HCT116 (cell line): ENCODE measurements around the gene KCNMB4. TPM values are rescaled to one million over a fixed set of nuclear protein-coding genes. Genes with fewer than 3 reads are reported as not detected.

Source experiments
- ATAC-seq: fragments of 200-7000 bp; cut with Tn5 transposase; 2 replicates; pipeline ENCODE4 v1.9.1; 2020; ENCODE audit warnings: mild to moderate bottlenecking, moderate library complexity
- BruUV-seq: library from RNA; stranded (reverse); fragments of 400-500 nt; replicated peaks from 2 replicates; lab custom pipeline; 2021; lab: Mats Ljungman, UMichigan
- CTCF ChIA-PET: fragments of 300-600 bp; sonication (Branson Sonifier 250); formaldehyde crosslinking; loops from one replicate; lab custom pipeline; 2021; ENCODE audit warnings: antibody characterized with exemption; lab: Charles Lee
- POLR2A ChIA-PET: fragments of 300-600, 350-600 bp; sonication (Branson Sonifier 250); formaldehyde crosslinking; loops from one replicate; lab custom pipeline; 2021; ENCODE audit warnings: antibody characterized with exemption; lab: Charles Lee
- RAD21 ChIA-PET, 2 experiments: fragments of 300-600 bp; sonication (Branson Sonifier 250); formaldehyde crosslinking; loops; one replicate each; lab custom pipeline; 2023; ENCODE audit warnings: low total read pairs in 2 of 2; ENCODE audit not compliant: uncharacterized antibody in 2 of 2, unreplicated experiment in 2 of 2, low non-redundant PET in 1 of 2; lab: Charles Lee
- DNase-seq: peaks from one replicate; pipeline ENCODE4 v3.0.0-alpha.2; 2010; ENCODE audit warnings: low read depth, low spot score
- H2AFZ ChIP-seq: fragments of 200-600 bp; shearing (Covaris generic), sonication (generic); 2 replicates; pipeline ENCODE4 v1.6.1; 2017; ENCODE audit warnings: low read depth, mixed run types, mixed read lengths, antibody characterized with exemption, low read length; ENCODE audit not compliant: poor library complexity, severe bottlenecking
- H3K27ac ChIP-seq: 2 replicates; pipeline ENCODE4 v1.5.1; 2012; ENCODE audit warnings: low read depth, low read length
- H3K27me3 ChIP-seq: fragments of 200-600 bp; sonication (generic); 2 replicates; pipeline ENCODE4 v1.6.1; 2016; ENCODE audit warnings: mixed run types, low read length, mixed read lengths; ENCODE audit not compliant: insufficient read depth
- H3K36me3 ChIP-seq, 2 experiments: fragments of 200-500 bp in 1 of 2; fragments of 200-600 bp in 1 of 2; sonication (Bioruptor generic) in 1 of 2; sonication (generic) in 1 of 2; 2 replicates each; pipeline versions ENCODE4 v1.5.1 to v1.6.1; 2014 to 2016; ENCODE audit warnings: low read length in 2 of 2, inconsistent platforms in 1 of 2, mixed read lengths in 1 of 2, mixed run types in 1 of 2; ENCODE audit not compliant: insufficient read depth in 2 of 2, control insufficient read depth in 1 of 2
- H3K4me1 ChIP-seq, 2 experiments: fragments of 200-600 bp in 1 of 2; sonication (generic) in 1 of 2; 2 replicates each; pipeline versions ENCODE4 v1.5.1 to v1.6.1; 2012 to 2017; ENCODE audit warnings: low read length in 2 of 2, inconsistent platforms in 1 of 2, mild to moderate bottlenecking in 1 of 2, mixed read lengths in 1 of 2, mixed run types in 1 of 2, moderate library complexity in 1 of 2; ENCODE audit not compliant: insufficient read depth in 2 of 2, control insufficient read depth in 1 of 2
- H3K4me2 ChIP-seq: fragments of 200-600 bp; sonication (generic); 2 replicates; pipeline ENCODE4 v1.6.1; 2017; ENCODE audit warnings: mixed run types, low read length, mixed read lengths
- H3K4me3 ChIP-seq, 2 experiments: fragments of 200-600 bp in 1 of 2; sonication (generic) in 1 of 2; replicated peaks in 1 of 2; 2 replicates each; pipeline ENCODE4 v1.5.1; 2011 to 2016; ENCODE audit warnings: low read length in 2 of 2, control low read depth in 1 of 2, low read depth in 1 of 2, mild to moderate bottlenecking in 1 of 2, mixed read lengths in 1 of 2, mixed run types in 1 of 2
- H3K79me2 ChIP-seq: fragments of 200-600 bp; sonication (generic); 2 replicates; pipeline ENCODE4 v1.6.1; 2017; ENCODE audit warnings: mild to moderate bottlenecking, mixed run types, low read length, moderate library complexity, mixed read lengths; ENCODE audit not compliant: insufficient read depth
- H3K9ac ChIP-seq: fragments of 200-600 bp; sonication (generic); 2 replicates; pipeline ENCODE4 v1.6.1; 2016; ENCODE audit warnings: low read length, mixed read lengths
- H3K9me2 ChIP-seq: fragments of 200-600 bp; sonication (generic), shearing (Covaris generic); 2 replicates; pipeline ENCODE4 v1.6.1; 2017; ENCODE audit warnings: mixed run types, mild to moderate bottlenecking, moderate library complexity; ENCODE audit not compliant: insufficient read depth
- H3K9me3 ChIP-seq, 2 experiments: fragments of 200-500 bp in 1 of 2; fragments of 200-600 bp in 1 of 2; sonication (Bioruptor generic) in 1 of 2; sonication (generic) in 1 of 2; 2 replicates each; pipeline ENCODE4 v1.6.1; 2014 to 2017; ENCODE audit warnings: low read length in 2 of 2, mixed read lengths in 2 of 2, inconsistent platforms in 1 of 2, low read depth in 1 of 2, mild to moderate bottlenecking in 1 of 2, mixed run types in 1 of 2, moderate library complexity in 1 of 2; ENCODE audit not compliant: control insufficient read depth in 1 of 2, insufficient read depth in 1 of 2
- H4K20me1 ChIP-seq: fragments of 200-600 bp; sonication (generic), shearing (Covaris generic); 2 replicates; pipeline ENCODE4 v1.6.1; 2017; ENCODE audit warnings: mixed run types, mild to moderate bottlenecking, moderate library complexity; ENCODE audit not compliant: insufficient read depth
- EZH2 ChIP-seq: fragments of 200-600 bp; sonication (generic); IDR thresholded peaks from 2 replicates; pipeline ENCODE4 v1.6.1; 2017; ENCODE audit warnings: antibody characterized with exemption, mixed run types
- FOSL1 ChIP-seq: IDR thresholded peaks from 2 replicates; pipeline ENCODE4 v1.6.1; 2012; ENCODE audit warnings: low read depth
- JUND ChIP-seq: IDR thresholded peaks from 2 replicates; pipeline ENCODE4 v1.6.1; 2012
- POLR2A ChIP-seq: IDR thresholded peaks from 2 replicates; pipeline ENCODE4 v1.7.0; 2011; ENCODE audit warnings: borderline replicate concordance; ENCODE audit not compliant: insufficient read depth, insufficient read length; ENCODE audit errors: extremely low read depth
- SIN3A ChIP-seq: IDR thresholded peaks from 2 replicates; pipeline ENCODE4 v1.6.1; 2012; ENCODE audit warnings: low read depth
- SRF ChIP-seq: IDR thresholded peaks from 2 replicates; pipeline ENCODE4 v1.6.1; 2012; ENCODE audit warnings: low read depth
- ZFX ChIP-seq: fragments of 450-650 bp; IDR thresholded peaks from 2 replicates; pipeline ENCODE4 v1.6.1; 2017
- ZNF274 ChIP-seq: fragments of 200-500 bp; sonication (Bioruptor generic); IDR thresholded peaks from 2 replicates; pipeline ENCODE4 v1.6.1; 2014; ENCODE audit warnings: mild to moderate bottlenecking, low read depth, low read length, inconsistent platforms
- intact Hi-C: fragments of 100-400 bp; cut with micrococcal nuclease; formaldehyde crosslinking; loops from 2 replicates; pipeline ENCODE4 v1.10.0; 2022
- total RNA-seq: library from RNA; stranded (reverse); gene quantifications from one replicate; pipeline ENCODE4 v1.2.1, GENCODE V29; 2021; ENCODE audit not compliant: unreplicated experiment

The KCNMB4 gene
- total RNA-seq, 1 experiment from 2014 or later: 5.0 TPM

DNA sequence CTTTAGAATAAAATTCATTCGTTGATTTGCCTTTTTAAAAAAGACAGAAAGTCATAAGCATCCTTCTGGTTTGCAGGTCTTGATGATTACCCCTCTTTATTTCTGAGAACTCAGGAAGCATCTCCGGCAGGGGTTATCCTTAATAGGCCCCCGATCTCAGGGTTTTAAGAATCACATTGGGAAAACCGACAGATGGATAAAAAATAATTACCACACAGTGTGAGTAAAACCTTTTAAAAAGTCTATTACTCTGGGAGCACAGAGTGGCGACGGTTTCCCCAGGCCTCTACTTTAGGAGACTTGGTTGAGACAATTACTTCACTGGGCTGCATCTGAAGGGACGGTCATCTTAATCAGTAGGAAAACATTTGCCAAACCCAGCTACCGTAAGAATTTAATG, 56.5 kb downstream of the KCNMB4 start:
- TF ChIP-seq SRF: no peak
- TF ChIP-seq POLR2A: no peak
- TF ChIP-seq JUND: no peak
- no peak for TF ChIP-seq ZNF274
- no peak for TF ChIP-seq FOSL1
- TF ChIP-seq ZFX: no peak
- no peak for TF ChIP-seq EZH2
- H3K79me2 ChIP-seq: no peaks in the 10 kb centered on the region
- POLR2A ChIA-PET: no interaction called here
- H4K20me1 ChIP-seq: no peaks in the 10 kb centered on the region
- H3K27ac ChIP-seq: no peak overlapping the region
- no peak overlapping the region for H3K4me3 ChIP-seq
- intact Hi-C loops: no loop called here
- H3K27me3 ChIP-seq: no peaks in the 10 kb centered on the region
- H3K9me2 ChIP-seq: no peaks in the 10 kb centered on the region
- no peaks in the 10 kb centered on the region for H3K9me3 ChIP-seq
- no peak overlapping the region for H3K4me2 ChIP-seq
- no peaks in the 10 kb centered on the region for H3K36me3 ChIP-seq
- H2AFZ ChIP-seq: no peak overlapping the region
- CTCF ChIA-PET: no interaction called here
- no peaks in the 10 kb centered on the region for H3K4me1 ChIP-seq
- no peak overlapping the region for H3K9ac ChIP-seq
- ATAC-seq (no peak), DNase-seq (no peak)
- no TSS peak for BruUV-seq
- RAD21 ChIA-PET: no interaction called here

DNA sequence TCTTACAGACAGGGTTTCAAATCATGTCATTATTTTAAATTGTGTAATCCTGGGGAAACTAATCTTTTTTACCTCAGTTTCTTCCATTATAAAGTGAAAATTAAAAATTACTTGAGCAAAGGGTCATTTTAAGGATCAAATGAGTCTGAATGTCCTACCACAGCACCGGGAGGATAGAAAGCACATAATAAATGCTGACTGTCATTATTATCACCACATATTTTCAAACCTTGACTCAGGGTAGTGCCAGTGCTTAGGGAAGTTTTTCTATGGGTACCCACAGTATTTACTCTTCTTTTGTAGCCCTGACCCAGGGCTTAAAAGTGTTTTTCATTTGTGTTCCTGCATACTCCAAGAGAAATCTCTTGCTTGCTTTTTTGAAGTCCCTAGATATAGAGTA, 60.5 kb downstream of the KCNMB4 start:
- no peaks in the 10 kb centered on the region for H3K4me1 ChIP-seq
- RAD21 ChIA-PET: no interaction called here
- H3K27ac ChIP-seq: no peak overlapping the region
- H3K4me2 ChIP-seq: no peak overlapping the region
- no peak for ATAC-seq
- no peaks in the 10 kb centered on the region for H3K9me2 ChIP-seq
- intact Hi-C loops: no loop called here
- no peaks in the 10 kb centered on the region for H4K20me1 ChIP-seq
- H3K36me3 ChIP-seq: no peaks in the 10 kb centered on the region
- H2AFZ ChIP-seq: no peak overlapping the region
- no peak for DNase-seq
- no peaks in the 10 kb centered on the region for H3K27me3 ChIP-seq
- no peaks in the 10 kb centered on the region for H3K79me2 ChIP-seq
- no peak overlapping the region for H3K4me3 ChIP-seq
- CTCF ChIA-PET: no interaction called here
- TF ChIP-seq SIN3A (no peak), SRF (no peak), EZH2 (no peak)
- no peak overlapping the region for H3K9ac ChIP-seq
- no TSS peak for BruUV-seq
- no peaks in the 10 kb centered on the region for H3K9me3 ChIP-seq
- POLR2A ChIA-PET: no interaction called here
